Cardiac septum (tissue), 1 donor: ENCODE data around the gene RPS15. TPM values are rescaled to one million over a fixed set of nuclear protein-coding genes. Genes with fewer than 3 reads are reported as not detected.

ENCODE experiments used
- DNase-seq: peaks from one replicate; pipeline ENCODE4 v3.0.0-alpha.2; 2020; ENCODE audit warnings: low spot score
- intact Hi-C: fragments of 100-400 bp; cut with DNase I; formaldehyde crosslinking; loops from one replicate; pipeline ENCODE4 v1.14.0; 2022
- total RNA-seq: library from RNA; stranded (reverse); fragmentation: NEBNext Ultra II Directional; extraction: Animal tissue kit (Norgen Biotek cat#: 25700); gene quantifications from one replicate; pipeline ENCODE4 v1.2.1, GENCODE V29; 2021
- donor health status: DM: no; HTN: no; CAD: no.

RPS15 gene
- total RNA-seq, 1 donor from 2014 or later = 479 TPM

GRCh38 chr19:1461862-1462261, 23.7 kb downstream of the RPS15 start:
- intact Hi-C loops = no loop called here
- no peak for DNase-seq

- DNase-seq = no peak
Observed at GRCh38 chr19:1465191-1466016, 27.2 kb downstream of the RPS15 start.

GRCh38 chr19:1466018-1466460, 27.8 kb downstream of the RPS15 start:
- intact Hi-C loops = no loop called here
- no peak for DNase-seq

More at GRCh38 chr19:1465191-1466016, 27.2 kb downstream of the RPS15 start:
- intact Hi-C loops = no loop called here

GRCh38 chr19:1466461-1467214, 28.4 kb downstream of the RPS15 start:
- intact Hi-C loops = no loop called here
- no peak for DNase-seq

GRCh38 chr19:1467215-1467489, 29.0 kb downstream of the RPS15 start:
- intact Hi-C loops = no loop called here
- no peak for DNase-seq

- no peak for DNase-seq
Observed at GRCh38 chr19:1467490-1468273, 29.5 kb downstream of the RPS15 start.

GRCh38 chr19:1468274-1468820, 30.2 kb downstream of the RPS15 start:
- intact Hi-C loops = no loop called here
- DNase-seq = no peak

More at GRCh38 chr19:1467490-1468273, 29.5 kb downstream of the RPS15 start:
- intact Hi-C loops = no loop called here

GRCh38 chr19:1468821-1469254, 30.6 kb downstream of the RPS15 start:
- no peak for DNase-seq

GRCh38 chr19:1469255-1470054, 31.3 kb downstream of the RPS15 start:
- no peak for DNase-seq
- intact Hi-C loops = no loop called here

More at GRCh38 chr19:1468821-1469254, 30.6 kb downstream of the RPS15 start:
- intact Hi-C loops = no loop called here

- intact Hi-C loops = no loop called here
- DNase-seq = no peak
Observed at GRCh38 chr19:1470055-1470304, 31.8 kb downstream of the RPS15 start.

GRCh38 chr19:1470305-1471009, 32.3 kb downstream of the RPS15 start:
- intact Hi-C loops = no loop called here
- DNase-seq = no peak

- intact Hi-C loops = no loop called here
- no peak for DNase-seq
Observed at GRCh38 chr19:1471010-1471514, 32.9 kb downstream of the RPS15 start.

- intact Hi-C loops = no loop called here
- DNase-seq = no peak
Observed at GRCh38 chr19:1471515-1472160, 33.4 kb downstream of the RPS15 start.

- DNase-seq = no peak
- intact Hi-C loops = no loop called here
Observed at GRCh38 chr19:1472231-1473084, 34.3 kb downstream of the RPS15 start.

- no peak for DNase-seq
- intact Hi-C loops = no loop called here
Observed at GRCh38 chr19:1473085-1473851, 35.1 kb downstream of the RPS15 start.

- no peak for DNase-seq
- intact Hi-C loops = no loop called here
Observed at GRCh38 chr19:1474011-1474764, 36.0 kb downstream of the RPS15 start.
